Mucosa of rectum (tissue), 2 donors: Measurements from ENCODE around the gene GTF2E1.
A peak's percentile ranks its signal among the peaks of the same experiment; 100 is the strongest.

ENCODE experiments used
- H3K27ac ChIP-seq, 2 donors: one replicate each; pipeline ENCODE4 v1.7.0; 2013; ENCODE audit warnings: inconsistent platforms in 2 of 2, low read depth in 2 of 2, low read length in 2 of 2
- H3K27me3 ChIP-seq, 2 donors: one replicate each; pipeline ENCODE4 v1.7.0; 2013; ENCODE audit warnings: low read length in 2 of 2; ENCODE audit not compliant: control insufficient read depth in 2 of 2, insufficient read depth in 2 of 2
- H3K36me3 ChIP-seq, 2 donors: one replicate each; pipeline ENCODE4 v1.7.0; 2013; ENCODE audit warnings: low read length in 2 of 2; ENCODE audit not compliant: control insufficient read depth in 2 of 2, insufficient read depth in 2 of 2
- H3K4me1 ChIP-seq, 2 donors: one replicate each; pipeline ENCODE4 v1.7.0; 2013; ENCODE audit warnings: low read length in 2 of 2, mild to moderate bottlenecking in 1 of 2; ENCODE audit not compliant: control insufficient read depth in 2 of 2, insufficient read depth in 2 of 2
- H3K4me3 ChIP-seq, 2 donors: one replicate each; pipeline ENCODE4 v1.7.0; 2013; ENCODE audit warnings: low read length in 2 of 2
- H3K9ac ChIP-seq, 2 donors: one replicate each; pipeline ENCODE4 v1.7.0; 2013; ENCODE audit warnings: low read length in 2 of 2, low read depth in 1 of 2, mild to moderate bottlenecking in 1 of 2
- H3K9me3 ChIP-seq, 2 donors: one replicate each; pipeline ENCODE4 v1.7.0; 2013; ENCODE audit warnings: low read length in 2 of 2; ENCODE audit not compliant: control insufficient read depth in 2 of 2
- donor health status: healthy.
- donor health status: Normal muscosa, but diverticular disease.

The GTF2E1 gene

GRCh38 chr3:120795017-120795648 is 52.6 kb downstream of the GTF2E1 start:
- H3K27ac ChIP-seq, result no peak overlapping the region
- peaks cover 7 to 26% of the 10 kb centered on the region in 2 donors for H3K4me1 ChIP-seq
- H3K36me3 ChIP-seq, result no peaks in the 10 kb centered on the region
- H3K27me3 ChIP-seq, result no peaks in the 10 kb centered on the region
- no peak overlapping the region for H3K4me3 ChIP-seq
- no peak overlapping the region for H3K9ac ChIP-seq
- no peaks in the 10 kb centered on the region for H3K9me3 ChIP-seq

GRCh38 chr3:120795959-120796358 is 53.4 kb downstream of the GTF2E1 start:
- no peaks in the 10 kb centered on the region for H3K9me3 ChIP-seq
- H3K27me3 ChIP-seq, result no peaks in the 10 kb centered on the region
- no peaks in the 10 kb centered on the region for H3K36me3 ChIP-seq
- H3K27ac ChIP-seq, result no peak overlapping the region
- peaks cover 7 to 26% of the 10 kb centered on the region in 2 donors for H3K4me1 ChIP-seq
- H3K4me3 ChIP-seq, result no peak overlapping the region
- H3K9ac ChIP-seq, result no peak overlapping the region

DNA sequence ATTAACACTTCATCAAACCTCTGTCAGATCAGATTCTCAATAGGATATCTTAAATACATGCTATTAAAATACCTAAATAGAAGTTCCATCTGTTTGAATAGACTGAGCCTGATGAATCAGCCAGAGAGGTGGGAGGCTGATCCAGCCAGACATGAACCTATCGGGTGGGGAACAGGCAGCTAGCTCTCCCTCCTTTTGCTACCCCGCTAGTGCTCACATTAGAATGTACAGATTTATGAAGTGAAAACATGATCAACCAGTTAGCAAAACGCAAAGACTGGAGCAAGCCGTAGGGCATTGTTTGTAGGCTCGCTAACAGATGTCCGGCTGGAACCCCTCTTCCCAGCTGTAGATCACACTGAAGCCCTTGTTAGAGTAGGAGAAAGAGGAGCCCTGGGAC is 54.4 kb downstream of the GTF2E1 start:
- Histone ChIP-seq H3K4me3 (no peak overlapping the region), H3K9ac (no peak overlapping the region), H3K4me1 (peaks cover 7 to 26% of the 10 kb centered on the region in 2 donors), H3K36me3 (no peaks in the 10 kb centered on the region), H3K27ac (no peak overlapping the region), H3K27me3 (no peaks in the 10 kb centered on the region), H3K9me3 (no peaks in the 10 kb centered on the region)

DNA sequence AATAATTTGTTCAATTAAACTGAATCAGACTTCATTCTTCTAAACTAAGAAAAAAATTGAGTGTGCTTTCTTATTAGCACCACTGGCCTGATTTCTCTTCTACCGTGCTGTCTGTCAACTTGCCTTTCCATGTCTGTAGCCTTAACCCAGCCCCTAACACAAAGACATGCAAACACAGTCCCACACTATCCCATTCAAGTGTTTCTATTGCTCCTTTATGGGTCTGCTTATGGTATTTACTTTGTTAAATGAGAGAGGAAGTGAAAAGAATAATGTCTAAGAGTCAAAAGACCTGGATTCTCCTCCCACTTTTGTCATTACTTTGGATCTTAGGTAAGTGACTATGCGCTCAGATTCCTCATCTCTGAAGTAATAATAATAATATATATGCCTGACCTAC is 55.3 kb downstream of the GTF2E1 start:
- peaks cover 7 to 26% of the 10 kb centered on the region in 2 donors for H3K4me1 ChIP-seq

DNA sequence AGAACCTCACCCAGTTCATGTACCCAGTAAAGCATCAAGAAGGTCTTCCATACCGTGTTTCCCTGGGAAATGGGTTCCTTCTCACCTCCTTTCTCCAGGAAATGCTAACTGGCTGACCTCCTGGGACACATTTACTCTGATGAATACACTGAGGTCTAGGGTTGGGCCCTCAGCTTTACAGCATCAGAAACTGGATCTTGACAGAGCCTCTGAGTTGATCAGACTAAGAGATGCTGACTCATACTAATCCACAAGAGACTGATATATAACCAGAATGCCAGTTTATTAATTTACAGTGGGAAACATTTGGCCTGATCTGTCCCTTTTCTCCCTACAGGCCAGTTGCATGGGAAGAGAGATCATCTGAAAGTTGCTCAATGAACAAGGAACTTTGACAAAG is 55.8 kb downstream of the GTF2E1 start:
- no peaks in the 10 kb centered on the region for H3K9me3 ChIP-seq
- H3K4me1 ChIP-seq, result peaks cover 7 to 26% of the 10 kb centered on the region in 2 donors
- no peak overlapping the region for H3K4me3 ChIP-seq
- H3K36me3 ChIP-seq, result no peaks in the 10 kb centered on the region
- no peaks in the 10 kb centered on the region for H3K27me3 ChIP-seq
- no peak overlapping the region for H3K9ac ChIP-seq
- peak overlapping the region; percentile 41 to 45 for H3K27ac ChIP-seq

More for the DNA sequence above, 55.3 kb downstream of the GTF2E1 start:
- Histone ChIP-seq H3K9me3 (no peaks in the 10 kb centered on the region), H3K27ac (peak overlapping the region; percentile 41 to 45), H3K9ac (no peak overlapping the region), H3K27me3 (no peaks in the 10 kb centered on the region), H3K36me3 (no peaks in the 10 kb centered on the region), H3K4me3 (no peak overlapping the region)

DNA sequence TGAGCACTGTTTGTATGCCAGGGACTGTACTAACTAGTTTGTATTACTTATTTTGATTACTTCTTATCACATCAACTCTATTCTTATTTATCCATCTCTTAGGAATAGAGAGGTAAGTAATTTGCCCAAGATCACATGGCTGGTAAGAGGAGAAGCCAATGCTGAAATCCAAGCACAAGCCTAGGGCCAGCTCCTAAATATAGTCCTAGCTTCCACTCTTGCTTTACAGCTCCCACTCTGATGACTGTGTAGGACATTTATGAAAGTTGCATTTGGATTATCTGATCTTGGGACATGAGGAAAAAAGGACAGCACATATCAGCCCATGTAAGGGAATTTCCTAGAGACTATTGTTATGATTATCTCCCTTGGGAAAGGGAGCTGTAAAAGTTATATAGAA is 58.1 kb downstream of the GTF2E1 start:
- Histone ChIP-seq H3K9ac (no peak overlapping the region), H3K36me3 (no peaks in the 10 kb centered on the region), H3K9me3 (no peaks in the 10 kb centered on the region), H3K4me3 (no peak overlapping the region), H3K27ac (no peak overlapping the region), H3K4me1 (peaks cover 7 to 26% of the 10 kb centered on the region in 2 donors), H3K27me3 (no peaks in the 10 kb centered on the region)

- Histone ChIP-seq H3K27ac (no peak overlapping the region), H3K4me3 (no peak overlapping the region)
These were observed 58.9 kb downstream of the GTF2E1 start for GRCh38 chr3:120801484-120801883.

DNA sequence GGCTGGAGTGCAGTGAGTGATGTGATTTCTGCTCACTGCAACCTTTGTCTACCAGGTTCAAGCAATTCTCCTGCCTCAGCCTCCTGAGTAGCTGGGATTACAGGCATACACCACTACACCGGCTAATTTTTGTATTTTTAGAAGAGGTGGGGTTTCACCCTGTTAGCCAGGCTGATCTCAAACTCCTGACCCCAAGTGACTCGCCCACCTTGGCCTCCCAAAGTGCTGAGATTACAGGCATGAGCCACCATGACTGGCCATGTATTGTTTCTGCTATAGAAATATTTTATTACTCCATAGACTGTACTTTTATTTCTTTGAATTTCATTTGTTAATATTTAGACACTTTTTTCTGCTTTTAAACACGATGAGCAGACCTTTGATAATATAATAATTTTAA is 60.4 kb downstream of the GTF2E1 start:
- Histone ChIP-seq H3K4me3 (no peak overlapping the region), H3K27ac (no peak overlapping the region), H3K36me3 (no peaks in the 10 kb centered on the region), H3K27me3 (no peaks in the 10 kb centered on the region), H3K9ac (no peak overlapping the region), H3K9me3 (no peaks in the 10 kb centered on the region), H3K4me1 (peaks cover 7 to 9% of the 10 kb centered on the region in 2 donors)

More at GRCh38 chr3:120801484-120801883, 58.9 kb downstream of the GTF2E1 start:
- Histone ChIP-seq H3K9ac (no peak overlapping the region), H3K4me1 (peaks cover 7 to 22% of the 10 kb centered on the region in 2 donors), H3K27me3 (no peaks in the 10 kb centered on the region), H3K36me3 (no peaks in the 10 kb centered on the region), H3K9me3 (no peaks in the 10 kb centered on the region)

DNA sequence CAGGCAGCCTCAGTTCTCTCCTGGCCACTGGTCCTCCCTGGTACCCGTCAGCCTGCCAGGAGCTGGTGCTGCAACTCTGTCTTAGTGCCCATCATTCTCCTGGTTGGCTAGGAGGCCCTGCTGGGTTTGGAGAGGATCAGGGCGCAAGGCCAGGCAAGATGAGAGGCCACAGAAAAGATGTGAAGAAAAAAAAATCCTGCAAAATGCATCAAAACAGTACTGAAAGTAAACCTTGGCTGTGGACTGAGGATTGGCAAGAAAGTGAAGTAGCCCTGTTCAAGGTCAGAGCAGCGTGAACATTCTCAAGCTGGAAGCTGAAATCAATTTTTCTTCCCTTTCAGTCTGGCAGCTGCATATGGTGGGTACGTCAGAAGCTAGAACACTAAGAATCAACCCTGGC is 74.2 kb downstream of the GTF2E1 start:
- Histone ChIP-seq H3K9me3 (no peaks in the 10 kb centered on the region), H3K27ac (no peak overlapping the region), H3K36me3 (no peaks in the 10 kb centered on the region), H3K4me3 (no peak overlapping the region), H3K9ac (no peak overlapping the region), H3K4me1 (peaks cover 0 to 6% of the 10 kb centered on the region in 2 donors), H3K27me3 (peaks cover 0 to 3% of the 10 kb centered on the region in 2 donors)

- Histone ChIP-seq H3K4me3 (no peak overlapping the region), H3K4me1 (peaks cover 0 to 6% of the 10 kb centered on the region in 2 donors), H3K9ac (no peak overlapping the region), H3K36me3 (no peaks in the 10 kb centered on the region), H3K27ac (peak overlapping the region in 1 of 2 donors; percentile 28), H3K27me3 (no peaks in the 10 kb centered on the region), H3K9me3 (no peaks in the 10 kb centered on the region)
These were observed 78.2 kb downstream of the GTF2E1 start for GRCh38 chr3:120820748-120821147.
